Glomerular endothelial cell (primary cell): Measurements from ENCODE around the gene COLEC12. TPM values are rescaled to one million over a fixed set of nuclear protein-coding genes. Genes with fewer than 3 reads are reported as not detected.

Experiments used
- DNase-seq: peaks from one replicate; pipeline ENCODE4 v3.0.0-alpha.2; 2011; ENCODE audit warnings: low read depth, low spot score; ENCODE audit errors: extremely low read depth
- total RNA-seq: library from RNA; depleted of rRNA; stranded (reverse); fragments of >200 nt; gene quantifications from 2 replicates; pipeline ENCODE4 v1.2.3, GENCODE V29; 2015

Gene COLEC12
- total RNA-seq, 1 donor from 2014 or later = 31.7 TPM

DNA sequence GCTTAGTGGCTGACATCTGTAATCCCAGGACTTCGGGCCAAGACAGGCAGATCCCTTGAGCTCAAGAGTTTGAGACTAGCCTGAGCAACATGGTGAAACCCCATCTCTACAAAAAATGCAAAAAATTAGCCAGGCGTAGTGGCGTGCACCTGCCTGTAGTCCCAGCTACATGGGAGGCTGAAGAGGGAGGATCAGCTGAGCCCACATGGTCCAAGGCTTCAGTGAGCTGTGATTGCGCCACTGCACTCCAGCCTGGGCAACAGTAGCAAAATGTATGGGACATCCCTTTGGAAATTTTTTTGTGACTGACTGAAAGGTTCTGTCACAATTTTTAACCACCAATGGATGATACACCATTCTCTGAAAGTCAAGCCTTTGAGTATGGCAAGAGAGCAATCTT lies 6.3 kb upstream of the COLEC12 start:
- no peak for DNase-seq

GRCh38 chr18:506264-506663 lies 5.8 kb upstream of the COLEC12 start:
- DNase-seq = no peak

DNA sequence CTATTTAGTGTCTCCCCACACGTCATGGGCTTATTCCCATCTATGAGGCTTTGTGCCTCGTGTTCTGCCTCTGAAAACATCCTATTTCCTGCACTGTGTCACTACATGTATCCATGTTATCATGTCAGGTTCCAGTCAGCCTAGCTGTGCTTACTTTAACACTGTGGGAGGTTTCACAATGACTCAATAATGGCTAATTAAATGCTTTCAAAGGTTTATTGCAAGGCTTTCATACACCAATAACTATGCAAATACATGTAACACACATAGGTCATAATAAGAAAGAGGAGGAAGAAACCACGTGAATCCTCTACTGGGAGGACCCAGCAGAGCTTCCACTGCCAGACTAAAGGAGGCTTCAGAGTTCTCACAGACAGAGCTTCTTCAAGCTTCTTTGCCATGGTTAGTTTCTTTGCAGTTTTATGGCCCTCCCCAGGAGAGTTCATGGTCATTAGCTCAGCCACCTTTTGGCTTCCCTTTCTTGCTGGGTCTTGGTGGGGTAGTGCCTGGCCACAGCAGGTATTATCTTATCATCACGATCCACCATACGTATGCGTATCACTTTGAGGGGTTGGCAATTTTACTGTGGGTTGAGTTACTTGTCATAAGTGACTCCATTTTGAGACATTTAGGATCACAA lies 5.1 kb upstream of the COLEC12 start:
- no peak for DNase-seq

- no peak for DNase-seq
These were observed 859 bp upstream of the COLEC12 start for GRCh38 chr18:501406-501714.

- no peak for DNase-seq
These were observed 497 bp downstream of the COLEC12 start for GRCh38 chr18:499776-500631.

GRCh38 chr18:498931-499775 lies 1.3 kb downstream of the COLEC12 start:
- no peak for DNase-seq

DNA sequence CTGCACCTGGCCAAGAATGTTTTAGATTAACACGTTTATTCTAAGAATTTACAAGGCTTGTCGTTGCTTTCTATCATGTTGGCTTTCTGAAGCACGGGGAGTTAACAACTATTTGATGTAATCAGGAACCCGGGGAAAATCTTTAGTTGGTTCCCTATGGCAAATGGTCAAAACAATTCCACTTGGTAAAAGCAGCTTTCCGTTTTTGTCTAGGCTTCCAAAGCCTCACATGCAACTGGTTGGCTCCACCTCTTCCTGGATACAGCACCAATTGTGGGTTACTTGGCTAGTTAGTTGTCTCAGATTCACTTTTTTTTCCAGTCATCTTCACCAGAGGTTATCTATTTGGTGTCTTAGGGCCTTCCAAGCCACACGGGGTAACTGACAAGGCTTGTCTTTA lies 2.8 kb downstream of the COLEC12 start:
- no peak for DNase-seq

- no peak for DNase-seq
These were observed 5.0 kb downstream of the COLEC12 start for GRCh38 chr18:495452-495851.

DNA sequence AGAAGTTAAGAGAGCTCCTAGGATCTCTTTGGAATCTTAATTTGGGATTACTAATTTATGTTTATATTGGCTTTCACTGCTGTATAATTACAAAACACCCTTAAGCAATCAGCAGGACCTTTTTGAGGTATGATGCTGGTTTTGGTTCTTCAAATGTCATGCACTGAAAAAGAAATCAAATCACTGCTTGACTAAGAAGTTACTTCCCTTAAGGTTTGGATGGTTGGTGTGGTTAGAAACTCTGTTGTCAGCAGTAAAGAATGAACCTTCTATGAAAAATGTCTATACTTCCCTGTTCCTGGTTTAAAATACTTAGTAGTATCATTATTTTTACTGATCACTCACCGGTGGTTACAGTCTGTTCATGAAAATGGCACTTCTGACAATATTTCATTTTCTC lies 5.5 kb downstream of the COLEC12 start:
- no peak for DNase-seq

DNA sequence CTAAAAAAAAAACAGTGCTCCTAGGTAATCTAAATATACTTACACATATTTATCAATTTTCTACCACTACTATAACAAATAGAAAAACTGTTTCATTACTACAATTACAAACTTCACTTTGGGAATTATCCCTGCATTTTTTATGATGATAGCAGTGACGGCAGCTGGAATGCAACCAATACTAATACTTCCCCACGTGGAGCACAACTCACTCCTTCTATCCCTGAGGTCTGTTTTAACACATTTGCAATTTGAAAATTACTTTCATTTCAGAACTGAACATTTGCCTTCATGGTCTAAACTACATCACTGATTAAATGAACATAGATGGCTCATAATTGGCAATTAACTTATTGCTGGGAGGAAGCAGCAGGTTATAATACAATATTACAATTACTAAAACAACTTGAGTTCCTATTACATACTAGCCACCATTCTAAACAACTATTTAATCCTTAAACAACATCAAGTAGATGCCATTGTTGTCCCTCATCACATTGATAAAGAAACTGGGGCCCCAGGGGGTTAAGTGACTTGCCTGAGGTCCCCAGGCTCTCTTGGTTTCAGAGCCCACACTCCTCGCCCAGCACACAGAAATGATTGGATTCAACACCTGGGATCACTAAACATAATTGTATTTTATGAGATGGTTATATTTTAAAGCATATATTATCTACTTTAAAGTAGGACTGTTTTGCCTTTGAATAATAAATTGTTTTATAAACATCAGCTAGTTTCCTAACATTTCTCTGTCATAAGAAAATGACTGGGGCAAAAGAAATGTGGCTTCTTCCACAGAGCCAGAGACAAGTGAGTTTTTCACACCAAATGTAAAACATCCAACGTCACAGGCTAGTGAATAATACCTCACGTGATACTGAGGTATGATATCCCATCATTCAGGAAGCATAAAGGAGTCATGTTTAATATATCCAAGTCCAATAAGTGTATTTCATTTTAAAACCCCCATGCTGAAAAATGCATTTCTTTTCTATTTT lies 6.2 kb downstream of the COLEC12 start:
- no peak for DNase-seq

GRCh38 chr18:492451-492850 lies 8.1 kb downstream of the COLEC12 start:
- DNase-seq = no peak

- DNase-seq = no peak
These were observed 9.9 kb downstream of the COLEC12 start for GRCh38 chr18:490624-491023.

GRCh38 chr18:490024-490366 lies 10.5 kb downstream of the COLEC12 start:
- no peak for DNase-seq

DNA sequence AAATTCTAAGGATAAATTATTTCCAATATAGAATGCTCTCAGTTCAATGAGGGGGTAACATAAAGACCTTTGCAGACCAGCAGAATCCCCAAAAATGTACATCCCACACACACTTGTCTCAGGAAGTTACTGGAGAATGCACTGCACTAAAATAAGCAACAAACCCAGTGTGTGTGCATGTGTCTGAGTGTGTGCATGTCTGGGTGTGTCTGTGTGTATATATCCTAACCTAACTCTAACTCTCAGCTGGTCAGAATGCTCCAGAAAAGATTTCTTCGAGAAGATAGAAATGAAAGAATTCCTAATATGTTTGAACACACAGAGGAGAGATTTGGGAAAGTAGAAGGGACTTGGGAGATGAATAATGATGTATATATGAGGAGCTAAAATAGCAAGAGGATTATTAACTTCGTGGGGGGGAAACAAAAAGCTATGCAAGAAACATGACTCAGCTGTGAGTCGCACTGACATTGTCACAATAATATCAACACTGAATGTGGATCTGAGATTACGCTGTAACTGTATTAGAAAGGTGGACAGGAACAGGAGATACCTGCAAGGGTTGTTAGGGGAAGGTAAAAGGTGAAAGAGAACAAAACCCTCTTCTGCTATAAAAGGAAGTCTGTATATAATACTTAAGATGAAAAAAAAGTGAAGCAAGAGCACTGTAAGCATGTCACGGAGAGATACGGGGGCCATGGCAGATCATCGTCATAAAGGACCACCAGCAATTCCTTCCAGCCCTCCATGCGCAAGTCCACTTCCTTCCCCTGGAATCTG lies 11.1 kb downstream of the COLEC12 start:
- DNase-seq = no peak

GRCh38 chr18:486929-487740 lies 13.4 kb downstream of the COLEC12 start:
- DNase-seq = no peak

DNA sequence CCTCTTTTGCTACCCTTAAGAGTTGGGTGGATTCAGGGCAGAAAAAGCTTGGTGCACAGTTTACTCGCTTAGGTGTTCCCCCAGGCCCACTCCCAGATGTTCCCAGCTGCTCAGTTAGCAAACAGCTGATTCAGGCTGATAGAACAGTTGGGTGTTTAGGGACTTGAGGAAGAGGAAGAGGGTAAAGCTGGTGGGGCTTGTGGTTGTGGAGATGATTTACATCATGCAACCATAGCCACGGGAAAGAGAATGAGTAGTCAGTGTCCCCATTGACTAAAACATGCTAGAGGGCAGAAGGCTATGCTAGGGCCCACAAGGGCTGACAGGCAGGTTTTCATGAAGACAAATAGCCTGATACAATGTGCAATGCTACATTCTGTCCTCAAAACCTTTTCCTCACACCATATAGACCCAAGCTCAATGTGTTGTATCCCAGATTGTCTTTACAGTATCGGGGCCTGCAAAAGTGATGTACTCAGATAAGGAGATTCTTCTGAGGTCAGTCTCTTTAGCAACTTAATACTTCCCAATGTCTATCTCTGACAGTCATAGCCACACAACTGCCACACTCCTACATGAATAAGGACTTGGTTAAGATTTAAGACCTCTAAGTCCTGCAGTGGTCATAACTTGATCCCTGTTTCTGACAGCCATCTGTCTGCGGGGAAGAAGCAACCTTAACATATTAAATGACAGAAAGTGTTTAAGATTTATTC lies 15.6 kb downstream of the COLEC12 start:
- DNase-seq = no peak

GRCh38 chr18:478681-479080 lies 21.8 kb downstream of the COLEC12 start:
- DNase-seq = no peak

- DNase-seq = no peak
These were observed 22.9 kb downstream of the COLEC12 start for GRCh38 chr18:477565-477964.
